Right cardiac atrium (tissue), 5 donors: ENCODE data around the gene OPN3. TPM values are rescaled to one million over a fixed set of nuclear protein-coding genes. Genes with fewer than 3 reads are reported as not detected.
"Not testable (repeated sequence)": the region's sequence is repeated elsewhere in the genome, so short reads cannot be mapped to it uniquely, and the experiment has no call there.

Source experiments
- ATAC-seq, 2 donors: fragments of 200-7000 bp; cut with Tn5 transposase; one replicate each; pipeline versions ENCODE4 v1.8.0 to v1.9.1; 2020; ENCODE audit warnings: moderate library complexity in 2 of 2, mild to moderate bottlenecking in 1 of 2
- DNase-seq, 3 donors: peaks; one replicate each; pipeline ENCODE4 v3.0.0-alpha.2; 2020
- H3K27ac ChIP-seq: one replicate; pipeline ENCODE4 v1.5.1; 2013; ENCODE audit warnings: mild to moderate bottlenecking, low read length, control low read depth, moderate library complexity
- H3K27me3 ChIP-seq: one replicate; pipeline ENCODE4 v1.6.1; 2013; ENCODE audit not compliant: control insufficient read depth, insufficient read depth
- H3K4me1 ChIP-seq: one replicate; pipeline ENCODE4 v1.6.1; 2013; ENCODE audit warnings: low read length; ENCODE audit not compliant: control insufficient read depth, insufficient read depth
- H3K4me3 ChIP-seq: one replicate; pipeline ENCODE4 v1.5.1; 2013; ENCODE audit warnings: low read length, control low read depth
- H3K9me3 ChIP-seq: one replicate; pipeline ENCODE4 v1.6.1; 2013; ENCODE audit warnings: low read length; ENCODE audit not compliant: control insufficient read depth
- WGBS: extraction: QIAGEN DNeasy Blood & Tissue Kit; methylation state at CpG from one replicate; pipeline ENCODE4 v1.1.7; 2013; 5-methylcytosine and 5-hydroxymethylcytosine counted together
- intact Hi-C, 4 donors: fragments of 100-400 bp; cut with DNase I; formaldehyde crosslinking; loops; one replicate each; pipeline versions ENCODE4 v1.11.0 to v1.14.0; 2022 to 2023
- long read RNA-seq, 4 donors: library from polyadenylated mRNA; unstranded; transcript quantifications; one replicate each; pipeline ENCODE4 v2.0.0, GENCODE V29; 2020 to 2021
- polyA plus RNA-seq: library from polyadenylated mRNA; stranded (reverse); fragments of 200-250 nt; gene quantifications from one replicate; pipeline ENCODE4 v1.2.3, GENCODE V29; 2013
- total RNA-seq, 4 donors: library from RNA; stranded (reverse); fragmentation: NEBNext Ultra II Directional; extraction: Animal tissue kit (Norgen Biotek cat#: 25700); gene quantifications; one replicate each; pipeline ENCODE4 v1.2.1, GENCODE V29; 2021
- donor health status: healthy with polysubstance abuse.
- donor health status: DM: no; HTN: yes; CAD: no.
- donor health status: DM: no; HTN: no; CAD: no.
- donor health status: DM: no; HTN: yes; CAD: no; lungs with severe emphysema.
- donor health status: DM: yes; HTN: yes; CAD: no.

The OPN3 gene
- 1 to 10 TPM; 4.4 to 8.2 (median 7.0) TPM for total RNA-seq
- 7.2 TPM for polyA plus RNA-seq
- long read RNA-seq, donor 1, transcript OPN3-201 (4 exons, 2,620 nt), result major isoform, 25 of 47 reads
- long read RNA-seq, donor 1, transcript OPN3-206 (3 exons, 1,816 nt), result minor isoform, 17 of 47 reads
- long read RNA-seq, donor 1, partial matches to known transcripts, result 0 of 47 reads
- long read RNA-seq, donor 1, other reads (novel, unspliced or antisense), result 4 of 47 reads
- long read RNA-seq, donor 2, partial matches to known transcripts, result 0 of 10 reads
- long read RNA-seq, donor 2, other reads (novel, unspliced or antisense), result 1 of 10 reads
- long read RNA-seq, donor 3, partial matches to known transcripts, result 1 of 2 reads
- long read RNA-seq, donor 3, other reads (novel, unspliced or antisense), result 1 of 2 reads
- long read RNA-seq, donor 4, transcript OPN3-201 (4 exons, 2,620 nt), result major isoform, 6 of 13 reads
- long read RNA-seq, donor 4, transcript OPN3-206 (3 exons, 1,816 nt), result minor isoform, 5 of 13 reads
- long read RNA-seq, donor 4, partial matches to known transcripts, result 0 of 13 reads
- long read RNA-seq, donor 4, other reads (novel, unspliced or antisense), result 1 of 13 reads

- Histone ChIP-seq H3K27ac (peak within 1 kb of the TSS; percentile 61), H3K4me1 (no peaks in the 10 kb centered on the region), H3K9me3 (no peaks in the 10 kb centered on the region), H3K4me3 (peak within 1 kb of the TSS; percentile 86), H3K27me3 (no peaks in the 10 kb centered on the region)
- intact Hi-C loops, result no loop called here
- DNase-seq (peak; percentile 95 to 99 (median 98)), ATAC-seq (peak; percentile 100)
- 5% methylated on average over 81 of the region's 81 CpGs for WGBS
Measured at GRCh38 chr1:241640149-241640866, at the start of gene OPN3, which contains the start of gene CHML. TSS of gene OPN3 (minus strand) at chr1:241640369. CDS start at chr1:241640254, 115 bp downstream. TSS of gene CHML (minus strand) at chr1:241640369. CDS start at chr1:241635766, 4,603 bp downstream.

GRCh38 chr1:241688940-241689368, 48.8 kb upstream of the OPN3 start:
- Histone ChIP-seq H3K27me3 (no peaks in the 10 kb centered on the region), H3K9me3 (no peaks in the 10 kb centered on the region), H3K27ac (no peak overlapping the region), H3K4me1 (no peaks in the 10 kb centered on the region), H3K4me3 (no peak overlapping the region)
- DNase-seq, result no peak
- intact Hi-C loops, result no loop called here
- ATAC-seq, result no peak
- 35% methylated on average over 2 of the region's 2 CpGs for WGBS

- no peaks in the 10 kb centered on the region for H3K9me3 ChIP-seq
- H3K4me3 ChIP-seq, result no peak overlapping the region
- WGBS, result 92% methylated on average over 1 of the region's 1 CpG
- ATAC-seq (no peak), DNase-seq (no peak)
- no peaks in the 10 kb centered on the region for H3K4me1 ChIP-seq
- no peak overlapping the region for H3K27ac ChIP-seq
- no peaks in the 10 kb centered on the region for H3K27me3 ChIP-seq
- intact Hi-C loops, result no loop called here
Measured at GRCh38 chr1:241684108-241684507, 43.9 kb upstream of the OPN3 start.

GRCh38 chr1:241682921-241683320, 42.8 kb upstream of the OPN3 start:
- H3K4me1 ChIP-seq, result no peaks in the 10 kb centered on the region
- no peaks in the 10 kb centered on the region for H3K9me3 ChIP-seq
- no peak overlapping the region for H3K27ac ChIP-seq
- H3K27me3 ChIP-seq, result no peaks in the 10 kb centered on the region
- no peak overlapping the region for H3K4me3 ChIP-seq
- intact Hi-C loops, result no loop called here
- DNase-seq (no peak), ATAC-seq (no peak)
- 92% methylated on average over 2 of the region's 2 CpGs for WGBS

- ATAC-seq, intact Hi-C loops: not testable (repeated sequence)
- WGBS, result 58% methylated on average over 4 of the region's 4 CpGs
Measured at GRCh38 chr1:241681861-241682448, 41.8 kb upstream of the OPN3 start.

GRCh38 chr1:241679961-241680360, 39.8 kb upstream of the OPN3 start:
- no peak for DNase-seq
- Histone ChIP-seq H3K4me1 (no peaks in the 10 kb centered on the region), H3K4me3 (no peak overlapping the region), H3K27me3 (no peaks in the 10 kb centered on the region), H3K27ac (no peak overlapping the region), H3K9me3 (no peaks in the 10 kb centered on the region)
- 76% methylated on average over 3 of the region's 3 CpGs for WGBS
- intact Hi-C loops, result no loop called here
- ATAC-seq, result no peak

More at GRCh38 chr1:241681861-241682448, 41.8 kb upstream of the OPN3 start:
- not testable (repeated sequence) for H3K4me3 ChIP-seq, DNase-seq, H3K9me3 ChIP-seq, H3K4me1 ChIP-seq, H3K27me3 ChIP-seq, H3K27ac ChIP-seq

- ATAC-seq, result no peak
- no peak overlapping the region for H3K4me3 ChIP-seq
- H3K9me3 ChIP-seq, result no peaks in the 10 kb centered on the region
- 74% methylated on average over 4 of the region's 4 CpGs for WGBS
- DNase-seq, result no peak
- H3K27me3 ChIP-seq, result no peaks in the 10 kb centered on the region
- H3K4me1 ChIP-seq, result no peaks in the 10 kb centered on the region
- no peak overlapping the region for H3K27ac ChIP-seq
- intact Hi-C loops, result no loop called here
Measured at GRCh38 chr1:241679404-241679803, 39.2 kb upstream of the OPN3 start.

GRCh38 chr1:241678536-241678935, 38.4 kb upstream of the OPN3 start:
- Histone ChIP-seq H3K27ac (no peak overlapping the region), H3K9me3 (no peaks in the 10 kb centered on the region), H3K4me1 (no peaks in the 10 kb centered on the region), H3K4me3 (no peak overlapping the region), H3K27me3 (no peaks in the 10 kb centered on the region)
- ATAC-seq (no peak), DNase-seq (no peak)
- 66% methylated on average over 2 of the region's 2 CpGs for WGBS
- intact Hi-C loops, result no loop called here

- Histone ChIP-seq H3K4me3 (no peak overlapping the region), H3K27ac (no peak overlapping the region), H3K27me3 (no peaks in the 10 kb centered on the region), H3K9me3 (no peaks in the 10 kb centered on the region), H3K4me1 (no peaks in the 10 kb centered on the region)
- no peak for DNase-seq
- ATAC-seq, result no peak
- intact Hi-C loops, result no loop called here
- WGBS, result 73% methylated on average over 5 of the region's 5 CpGs
Measured at GRCh38 chr1:241677201-241677600, 37.0 kb upstream of the OPN3 start.

GRCh38 chr1:241675983-241676382, 35.8 kb upstream of the OPN3 start:
- Histone ChIP-seq H3K27me3 (no peaks in the 10 kb centered on the region), H3K27ac (no peak overlapping the region), H3K4me1 (no peaks in the 10 kb centered on the region), H3K4me3 (no peak overlapping the region), H3K9me3 (no peaks in the 10 kb centered on the region)
- DNase-seq, result no peak
- WGBS, result 49% methylated on average over 4 of the region's 4 CpGs
- no peak for ATAC-seq
- intact Hi-C loops, result no loop called here
